Calu3 (cell line): ENCODE measurements around the gene ADM5. TPM values are rescaled to one million over a fixed set of nuclear protein-coding genes. Genes with fewer than 3 reads are reported as not detected.
A peak's percentile ranks its signal among the peaks of the same experiment; 100 is the strongest.

Experiments used
- BruUV-seq: library from RNA; stranded (reverse); fragments of 400-500 nt; replicated peaks from 2 replicates; lab custom pipeline; 2021; lab: Mats Ljungman, UMichigan
- CTCF ChIA-PET: fragments of 300-600 bp; sonication (Branson Sonifier 250); formaldehyde crosslinking; loops from one replicate; lab custom pipeline; 2022; ENCODE audit warnings: antibody characterized with exemption; lab: Charles Lee
- DNase-seq: peaks from one replicate; pipeline ENCODE4 v3.0.0; 2022
- H3K27ac Mint-ChIP-seq: one replicate; pipeline ENCODE4 v1.8.0; 2022; ENCODE audit warnings: mixed read lengths; ENCODE audit not compliant: unreplicated experiment
- H3K27me3 Mint-ChIP-seq: one replicate; pipeline ENCODE4 v1.8.0; 2022; ENCODE audit warnings: mixed read lengths; ENCODE audit not compliant: unreplicated experiment
- H3K36me3 Mint-ChIP-seq: one replicate; pipeline ENCODE4 v1.8.0; 2022; ENCODE audit warnings: mild to moderate bottlenecking, moderate library complexity, mixed read lengths; ENCODE audit not compliant: insufficient read depth, unreplicated experiment
- H3K4me1 Mint-ChIP-seq: one replicate; pipeline ENCODE4 v1.8.0; 2022; ENCODE audit warnings: mild to moderate bottlenecking, low read depth, mixed read lengths; ENCODE audit not compliant: unreplicated experiment
- H3K4me3 Mint-ChIP-seq: one replicate; pipeline ENCODE4 v1.8.0; 2022; ENCODE audit warnings: mild to moderate bottlenecking, low read depth, moderate library complexity, mixed read lengths; ENCODE audit not compliant: unreplicated experiment
- H3K9me3 Mint-ChIP-seq: one replicate; pipeline ENCODE4 v1.8.0; 2022; ENCODE audit warnings: low read depth, mixed read lengths; ENCODE audit not compliant: unreplicated experiment
- intact Hi-C: fragments of 100-400 bp; cut with micrococcal nuclease; formaldehyde crosslinking; loops from one replicate; pipeline ENCODE4 v1.10.0; 2022; ENCODE audit not compliant: unreplicated experiment
- total RNA-seq: library from RNA; stranded (reverse); gene quantifications from 2 replicates; pipeline ENCODE4 v1.2.3, GENCODE V29; 2022
- TF ChIP-seq, protein P1 (sequence below): fragments of 200-600 bp; IDR thresholded peaks from one replicate; pipeline ENCODE4 v1.8.0; 2022; ENCODE audit warnings: antibody characterized with exemption; ENCODE audit not compliant: unreplicated experiment

The ADM5 gene
- total RNA-seq, 1 experiment from 2014 or later: 18.5 TPM

DNA sequence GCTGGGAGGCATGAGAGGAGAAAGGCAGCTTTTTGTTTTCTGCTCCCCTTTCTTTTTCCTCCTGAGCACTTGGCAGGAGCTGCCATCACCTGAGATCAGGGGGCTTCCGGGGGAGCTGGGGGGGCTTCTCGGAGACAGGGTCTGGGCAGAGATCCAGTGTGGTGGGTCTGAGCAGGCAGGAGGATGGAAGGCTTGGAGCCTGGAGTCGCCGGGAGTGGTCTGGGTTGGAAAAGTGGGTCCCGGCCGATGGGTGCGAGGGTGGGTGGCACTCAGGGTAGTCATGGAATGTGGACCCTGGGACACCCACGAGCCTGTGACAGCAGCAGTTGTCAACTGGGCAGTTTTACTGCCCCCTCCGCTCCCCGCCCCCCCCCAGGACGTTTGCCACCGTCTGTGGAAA lies 2.2 kb upstream of the ADM5 start:
- H3K4me1 Mint-ChIP-seq: no peaks in the 10 kb centered on the region
- TF ChIP-seq, protein P1, sequence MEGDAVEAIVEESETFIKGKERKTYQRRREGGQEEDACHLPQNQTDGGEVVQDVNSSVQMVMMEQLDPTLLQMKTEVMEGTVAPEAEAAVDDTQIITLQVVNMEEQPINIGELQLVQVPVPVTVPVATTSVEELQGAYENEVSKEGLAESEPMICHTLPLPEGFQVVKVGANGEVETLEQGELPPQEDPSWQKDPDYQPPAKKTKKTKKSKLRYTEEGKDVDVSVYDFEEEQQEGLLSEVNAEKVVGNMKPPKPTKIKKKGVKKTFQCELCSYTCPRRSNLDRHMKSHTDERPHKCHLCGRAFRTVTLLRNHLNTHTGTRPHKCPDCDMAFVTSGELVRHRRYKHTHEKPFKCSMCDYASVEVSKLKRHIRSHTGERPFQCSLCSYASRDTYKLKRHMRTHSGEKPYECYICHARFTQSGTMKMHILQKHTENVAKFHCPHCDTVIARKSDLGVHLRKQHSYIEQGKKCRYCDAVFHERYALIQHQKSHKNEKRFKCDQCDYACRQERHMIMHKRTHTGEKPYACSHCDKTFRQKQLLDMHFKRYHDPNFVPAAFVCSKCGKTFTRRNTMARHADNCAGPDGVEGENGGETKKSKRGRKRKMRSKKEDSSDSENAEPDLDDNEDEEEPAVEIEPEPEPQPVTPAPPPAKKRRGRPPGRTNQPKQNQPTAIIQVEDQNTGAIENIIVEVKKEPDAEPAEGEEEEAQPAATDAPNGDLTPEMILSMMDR: no peak
- CTCF ChIA-PET: interaction anchor here (0.6 kb wide), 1 partner anchor 11 kb away, joined by 3 read pairs; no protein-coding TSS in a partner anchor
- intact Hi-C loops: no loop called here
- H3K27me3 Mint-ChIP-seq: no peaks in the 10 kb centered on the region
- DNase-seq: no peak
- no TSS peak for BruUV-seq
- peaks cover 95% of the 10 kb centered on the region for H3K36me3 Mint-ChIP-seq
- peak overlapping the region; percentile 40 for H3K27ac Mint-ChIP-seq
- H3K4me3 Mint-ChIP-seq: no peak overlapping the region
- H3K9me3 Mint-ChIP-seq: no peaks in the 10 kb centered on the region

DNA sequence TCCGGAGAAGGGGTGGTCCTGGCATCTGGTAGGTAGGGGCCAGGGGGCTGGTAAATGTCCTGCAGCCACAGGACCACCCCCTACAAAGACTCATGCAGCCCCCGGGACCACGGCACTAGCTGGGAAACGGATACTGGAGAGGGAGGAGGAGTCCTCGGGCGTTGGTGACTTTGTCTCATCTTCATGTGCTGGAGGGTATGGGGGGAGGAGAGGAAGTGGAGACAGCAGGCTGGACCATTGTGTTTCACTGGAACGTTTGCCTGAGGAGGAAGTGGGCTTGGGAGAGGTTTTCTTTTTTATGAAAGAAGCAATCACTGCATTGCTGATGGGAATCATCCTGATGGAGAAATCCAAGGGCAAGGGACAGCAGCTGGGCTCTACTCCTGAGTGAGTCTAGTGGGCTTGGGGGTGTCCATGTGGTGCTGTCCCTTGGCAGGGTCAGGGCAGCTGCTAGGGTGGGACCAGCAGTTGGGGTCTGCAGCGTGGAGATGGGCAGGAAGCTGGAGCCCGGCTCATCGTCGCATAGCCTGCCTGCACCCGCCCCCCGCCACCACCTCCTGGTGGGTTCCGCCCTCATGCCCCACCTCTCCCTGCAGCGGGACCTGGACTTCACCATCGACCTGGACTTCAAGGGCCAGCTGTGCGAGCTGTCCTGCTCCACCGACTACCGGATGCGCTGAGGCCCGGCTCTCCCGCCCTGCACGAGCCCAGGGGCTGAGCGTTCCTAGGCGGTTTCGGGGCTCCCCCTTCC lies 1.7 kb upstream of the ADM5 start:
- CTCF ChIA-PET: no interaction called here
- no peaks in the 10 kb centered on the region for H3K9me3 Mint-ChIP-seq
- TF ChIP-seq, protein P1: no peak
- H3K4me3 Mint-ChIP-seq: no peak overlapping the region
- H3K36me3 Mint-ChIP-seq: peaks cover 95% of the 10 kb centered on the region
- no peak for DNase-seq
- no TSS peak for BruUV-seq
- H3K4me1 Mint-ChIP-seq: no peaks in the 10 kb centered on the region
- H3K27me3 Mint-ChIP-seq: no peaks in the 10 kb centered on the region
- intact Hi-C loops: no loop called here
- H3K27ac Mint-ChIP-seq: peak overlapping the region; percentile 40

DNA sequence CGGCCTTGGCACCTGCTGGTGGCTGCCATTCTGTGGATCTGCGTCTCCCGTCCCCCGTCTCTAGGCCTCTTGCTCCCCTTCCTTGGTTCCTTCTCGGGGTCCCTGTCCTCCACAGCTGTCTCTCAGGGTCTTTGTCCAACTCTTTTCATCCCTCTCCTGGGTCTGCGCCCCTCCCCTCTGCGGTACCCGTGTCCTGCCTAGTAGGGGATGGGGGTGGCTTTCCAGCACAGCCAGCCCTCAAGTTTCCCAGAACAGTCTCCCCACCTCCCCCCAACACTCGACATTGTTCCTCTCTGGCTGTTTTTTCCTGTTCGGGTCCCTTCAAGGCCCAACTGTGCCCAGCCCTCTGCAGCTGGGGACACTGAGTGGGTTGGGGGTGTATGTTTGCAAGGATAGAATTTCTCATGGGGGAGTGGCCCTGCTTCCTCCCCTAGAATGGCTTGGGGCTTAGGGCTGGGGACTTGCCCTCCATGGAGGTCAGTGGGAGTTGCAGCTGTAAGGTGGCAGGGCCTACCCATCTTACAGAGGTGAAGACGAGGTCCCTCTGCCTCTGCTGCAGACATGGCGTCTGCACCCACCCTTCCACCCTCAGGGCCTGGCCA lies 762 bp upstream of the ADM5 start:
- H3K27ac Mint-ChIP-seq: no peak overlapping the region
- H3K4me1 Mint-ChIP-seq: no peaks in the 10 kb centered on the region
- no peak for DNase-seq
- H3K36me3 Mint-ChIP-seq: peaks cover 87% of the 10 kb centered on the region
- BruUV-seq: no TSS peak
- TF ChIP-seq, protein P1: no peak
- no peaks in the 10 kb centered on the region for H3K9me3 Mint-ChIP-seq
- no peaks in the 10 kb centered on the region for H3K27me3 Mint-ChIP-seq
- CTCF ChIA-PET: interaction anchor here (0.6 kb wide), 1 partner anchor 170 kb away, joined by 3 read pairs; no protein-coding TSS in a partner anchor
- intact Hi-C loops: no loop called here
- no peak overlapping the region for H3K4me3 Mint-ChIP-seq

DNA sequence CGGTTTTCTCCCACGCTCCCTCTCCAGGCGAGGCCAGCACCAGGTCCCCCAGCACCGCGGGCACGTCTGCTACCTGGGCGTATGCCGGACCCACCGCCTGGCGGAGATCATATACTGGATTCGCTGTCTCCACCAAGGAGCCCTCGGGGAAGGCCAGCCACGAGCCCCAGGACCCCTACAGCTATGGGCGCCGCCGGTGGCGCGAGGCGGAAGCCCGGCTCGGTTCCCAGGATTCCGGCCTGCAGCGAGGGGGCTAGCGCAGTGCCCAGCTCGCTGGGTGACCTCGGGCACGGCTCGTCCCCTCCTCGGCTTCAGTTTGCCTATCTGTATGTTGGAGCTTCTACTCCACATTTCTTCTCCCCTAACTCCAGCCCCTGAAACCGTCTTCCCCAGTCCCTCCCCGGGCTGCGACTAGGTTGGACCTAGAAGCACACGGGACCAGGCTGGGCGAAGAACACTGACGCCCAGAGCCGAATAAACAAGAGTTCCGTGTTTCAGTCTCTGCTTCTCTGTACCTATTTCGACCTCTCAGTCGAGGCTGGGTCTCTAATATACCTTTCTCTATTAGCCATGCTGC lies 773 bp downstream of the ADM5 start:
- peaks cover 72% of the 10 kb centered on the region for H3K36me3 Mint-ChIP-seq
- no TSS peak for BruUV-seq
- no peak for DNase-seq
- intact Hi-C loops: no loop called here
- H3K4me1 Mint-ChIP-seq: no peaks in the 10 kb centered on the region
- CTCF ChIA-PET: no interaction called here
- TF ChIP-seq, protein P1: no peak
- H3K4me3 Mint-ChIP-seq: no peak overlapping the region
- no peaks in the 10 kb centered on the region for H3K27me3 Mint-ChIP-seq
- no peaks in the 10 kb centered on the region for H3K9me3 Mint-ChIP-seq
- peak overlapping the region; percentile 24 for H3K27ac Mint-ChIP-seq
